ENCODE measurements around the gene TRAF2. TPM values are rescaled to one million over a fixed set of nuclear protein-coding genes. Genes with fewer than 3 reads are reported as not detected.

Gene TRAF2
- total and polyA plus RNA-seq, 4 donors, result 4.7 to 14.9 (median 6.8) TPM

GRCh38 chr9:136855461-136856078 lies 30.7 kb upstream of the TRAF2 start:
- TF ChIP-seq GABPA (IDR thresholded peaks at IDR 0.05 in 1 of 2, conservative IDR thresholded peaks at IDR 0.05 in 1 of 2) (no peak), EGR1 (IDR thresholded peaks at IDR 0.05; ENCODE audit: low read depth in 2 of 2) (no peak)
- peaks cover 31 to 71% (median 46%) of the 10 kb centered on the region in 4 donors for H3K4me1 ChIP-seq (ENCODE audit: control insufficient read depth in 4 of 4, insufficient read depth in 4 of 4, low read length in 3 of 4)

GRCh38 chr9:136856079-136856476 lies 30.2 kb upstream of the TRAF2 start:
- TF ChIP-seq HNF4G (IDR thresholded peaks at IDR 0.05), result no peak
- TF ChIP-seq EGR1 (IDR thresholded peaks at IDR 0.05; ENCODE audit: low read depth in 2 of 2), result no peak
- TF ChIP-seq GABPA (IDR thresholded peaks at IDR 0.05 in 1 of 2, conservative IDR thresholded peaks at IDR 0.05 in 1 of 2), result no peak
- TF ChIP-seq RXRA (IDR thresholded peaks at IDR 0.05), result no peak
- no peak for TF ChIP-seq HNF4A (conservative IDR thresholded peaks at IDR 0.05)
- no peak for TF ChIP-seq TAF1 (conservative IDR thresholded peaks at IDR 0.05)
- no peak for TF ChIP-seq NR2F2 (IDR thresholded peaks at IDR 0.05)
- TF ChIP-seq MAX (IDR thresholded peaks at IDR 0.05), result no peak
- no peak for TF ChIP-seq ZBTB33 (IDR thresholded peaks at IDR 0.05)
- TF ChIP-seq CTCF (IDR thresholded peaks at IDR 0.05; ENCODE audit: low read depth, low read length, missing input control), result no peak
- no peak for TF ChIP-seq FOXA1 (IDR thresholded peaks at IDR 0.05)
- no peak for TF ChIP-seq SP1 (IDR thresholded peaks at IDR 0.05)
- no peak for TF ChIP-seq RAD21 (IDR thresholded peaks at IDR 0.05)
- no peak for TF ChIP-seq JUND (IDR thresholded peaks at IDR 0.05)
- TF ChIP-seq REST (IDR thresholded peaks at IDR 0.05), result no peak
- Histone ChIP-seq H3K27me3 (ENCODE audit: control insufficient read depth in 4 of 4, insufficient read depth in 4 of 4, low read length in 3 of 4) (no peaks in the 10 kb centered on the region), H3K36me3 (ENCODE audit: control insufficient read depth in 4 of 4, insufficient read depth in 3 of 4, low read depth in 1 of 4, low read length in 3 of 4) (peaks cover 0 to 3% (median under 1%) of the 10 kb centered on the region in 4 donors), H3K27ac (ENCODE audit: low read depth in 1 of 2, low read length in 2 of 2) (no peak overlapping the region), H3K4me1 (ENCODE audit: control insufficient read depth in 4 of 4, insufficient read depth in 4 of 4, low read length in 3 of 4) (peaks cover 27 to 71% (median 46%) of the 10 kb centered on the region in 4 donors), H3K4me3 (ENCODE audit: low read depth in 1 of 3, low read length in 3 of 3) (no peak overlapping the region), H3K9ac (ENCODE audit: low read depth in 1 of 2, low read length in 2 of 2) (no peak overlapping the region), H3K9me3 (ENCODE audit: control insufficient read depth in 4 of 4, low read length in 3 of 4) (no peaks in the 10 kb centered on the region)
- no peak for DNase-seq (ENCODE audit: low spot score)
- WGBS, result 58% methylated on average over 15 of the region's 15 CpGs

More at GRCh38 chr9:136855461-136856078, 30.7 kb upstream of the TRAF2 start:
- no peak overlapping the region for H3K27ac ChIP-seq (ENCODE audit: low read depth in 1 of 2, low read length in 2 of 2)
- no peaks in the 10 kb centered on the region for H3K27me3 ChIP-seq (ENCODE audit: control insufficient read depth in 4 of 4, insufficient read depth in 4 of 4, low read length in 3 of 4)
- peaks cover 0 to 3% (median 0%) of the 10 kb centered on the region in 4 donors for H3K36me3 ChIP-seq (ENCODE audit: control insufficient read depth in 4 of 4, insufficient read depth in 3 of 4, low read depth in 1 of 4, low read length in 3 of 4)
- H3K9me3 ChIP-seq (ENCODE audit: control insufficient read depth in 4 of 4, low read length in 3 of 4), result no peaks in the 10 kb centered on the region
- no peak for DNase-seq (ENCODE audit: low spot score)
- no peak overlapping the region for H3K9ac ChIP-seq (ENCODE audit: low read depth in 1 of 2, low read length in 2 of 2)
- no peak overlapping the region for H3K4me3 ChIP-seq (ENCODE audit: low read depth in 1 of 3, low read length in 3 of 3)
- WGBS, result 89% methylated on average over 26 of the region's 26 CpGs
